Stimulated activated CD8-positive, alpha-beta memory T cell treated with anti-CD3 and anti-CD28 coated beads, Interleukin-7, amount 100 ng/mL, for 4 hours (primary cell): ENCODE results near the gene CYBRD1.

Experiments
- DNase-seq, 2 donors: peaks; one replicate each; pipeline ENCODE4 v3.0.0-alpha.2; 2020; ENCODE audit warnings: low read depth in 2 of 2

CYBRD1 gene

GRCh38 chr2:171553858-171554257 is 31.6 kb downstream of the CYBRD1 start:
- no peak for DNase-seq

GRCh38 chr2:171554991-171555615 is 32.8 kb downstream of the CYBRD1 start:
- DNase-seq, result no peak

GRCh38 chr2:171557363-171557762 is 35.1 kb downstream of the CYBRD1 start:
- no peak for DNase-seq

- DNase-seq, result no peak
Measured at GRCh38 chr2:171563301-171563700, 41.0 kb downstream of the CYBRD1 start.

- no peak for DNase-seq
Measured at GRCh38 chr2:171564463-171564862, 42.2 kb downstream of the CYBRD1 start.

GRCh38 chr2:171566057-171566456 is 43.8 kb downstream of the CYBRD1 start:
- DNase-seq, result no peak

GRCh38 chr2:171566753-171567152 is 44.5 kb downstream of the CYBRD1 start:
- DNase-seq, result no peak

- no peak for DNase-seq
Measured at GRCh38 chr2:171568089-171568488, 45.8 kb downstream of the CYBRD1 start.

GRCh38 chr2:171571721-171572120 is 49.4 kb downstream of the CYBRD1 start:
- DNase-seq, result no peak

- DNase-seq, result peak; percentile 55 to 68
Measured at GRCh38 chr2:171574149-171574795, 52.0 kb downstream of the CYBRD1 start.

- DNase-seq, result no peak
Measured at GRCh38 chr2:171575606-171576005, 53.3 kb downstream of the CYBRD1 start.

GRCh38 chr2:171578127-171578803 is 56.0 kb downstream of the CYBRD1 start:
- DNase-seq, result no peak

GRCh38 chr2:171579481-171579880 is 57.2 kb downstream of the CYBRD1 start:
- no peak for DNase-seq

- DNase-seq, result no peak
Measured at GRCh38 chr2:171583566-171583965, 61.3 kb downstream of the CYBRD1 start.

GRCh38 chr2:171584001-171584400 is 61.7 kb downstream of the CYBRD1 start:
- DNase-seq, result no peak

- DNase-seq, result no peak
Measured at GRCh38 chr2:171587132-171587531, 64.9 kb downstream of the CYBRD1 start.

- no peak for DNase-seq
Measured at GRCh38 chr2:171587567-171587966, 65.3 kb downstream of the CYBRD1 start.

- DNase-seq, result no peak
Measured at GRCh38 chr2:171590116-171590515, 67.8 kb downstream of the CYBRD1 start.

GRCh38 chr2:171592036-171592555 is 69.8 kb downstream of the CYBRD1 start:
- no peak for DNase-seq

- DNase-seq, result no peak
Measured at GRCh38 chr2:171595456-171595855, 73.2 kb downstream of the CYBRD1 start.

GRCh38 chr2:171595896-171596295 is 73.6 kb downstream of the CYBRD1 start:
- no peak for DNase-seq

- DNase-seq, result peak in 1 of 2 donors; percentile 15
Measured at GRCh38 chr2:171598713-171599319, 76.5 kb downstream of the CYBRD1 start.
